ENCODE measurements around the gene NOXO1.

Gene NOXO1

GRCh38 chr16:1980770-1981087, 540 bp downstream of the NOXO1 start:
- no peaks in the 10 kb centered on the region for H3K9me3 ChIP-seq (ENCODE audit: insufficient read depth, low read length, severe bottlenecking)
- H3K36me3 ChIP-seq (ENCODE audit: insufficient read depth, low read length): peaks cover 43% of the 10 kb centered on the region
- H3K27me3 ChIP-seq (ENCODE audit: insufficient read depth, low read length, poor library complexity): peaks cover 14% of the 10 kb centered on the region
- DNase-seq: no peak
- no peak for TF ChIP-seq EZH2 (IDR thresholded peaks at IDR 0.05; ENCODE audit: borderline replicate concordance, low read depth, low read length, severe bottlenecking)
- TF ChIP-seq, protein P1, sequence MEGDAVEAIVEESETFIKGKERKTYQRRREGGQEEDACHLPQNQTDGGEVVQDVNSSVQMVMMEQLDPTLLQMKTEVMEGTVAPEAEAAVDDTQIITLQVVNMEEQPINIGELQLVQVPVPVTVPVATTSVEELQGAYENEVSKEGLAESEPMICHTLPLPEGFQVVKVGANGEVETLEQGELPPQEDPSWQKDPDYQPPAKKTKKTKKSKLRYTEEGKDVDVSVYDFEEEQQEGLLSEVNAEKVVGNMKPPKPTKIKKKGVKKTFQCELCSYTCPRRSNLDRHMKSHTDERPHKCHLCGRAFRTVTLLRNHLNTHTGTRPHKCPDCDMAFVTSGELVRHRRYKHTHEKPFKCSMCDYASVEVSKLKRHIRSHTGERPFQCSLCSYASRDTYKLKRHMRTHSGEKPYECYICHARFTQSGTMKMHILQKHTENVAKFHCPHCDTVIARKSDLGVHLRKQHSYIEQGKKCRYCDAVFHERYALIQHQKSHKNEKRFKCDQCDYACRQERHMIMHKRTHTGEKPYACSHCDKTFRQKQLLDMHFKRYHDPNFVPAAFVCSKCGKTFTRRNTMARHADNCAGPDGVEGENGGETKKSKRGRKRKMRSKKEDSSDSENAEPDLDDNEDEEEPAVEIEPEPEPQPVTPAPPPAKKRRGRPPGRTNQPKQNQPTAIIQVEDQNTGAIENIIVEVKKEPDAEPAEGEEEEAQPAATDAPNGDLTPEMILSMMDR (IDR thresholded peaks at IDR 0.05; ENCODE audit: borderline replicate concordance, extremely low read depth, low read length, poor library complexity, severe bottlenecking): no peak
- no peak overlapping the region for H3K4me2 ChIP-seq (ENCODE audit: insufficient read depth, low read length)
- peaks cover 24% of the 10 kb centered on the region for H3K4me1 ChIP-seq (ENCODE audit: insufficient read depth, low read length)
- no peak overlapping the region for H3K27ac ChIP-seq (ENCODE audit: low read length)
- no peak overlapping the region for H2AFZ ChIP-seq (ENCODE audit: low read depth, low read length)
- no peak for ATAC-seq (ENCODE audit: insufficient read depth, low read depth)
- no peak overlapping the region for H3K4me3 ChIP-seq (ENCODE audit: low read depth in 1 of 2, low read length in 2 of 2)
- peaks cover 6% of the 10 kb centered on the region; the same call in 1 of the 2 replicates for H4K20me1 ChIP-seq (ENCODE audit: insufficient read depth, low read length)
- no peak overlapping the region for H3K9ac ChIP-seq (ENCODE audit: low read depth, low read length)
- H3K79me2 ChIP-seq (ENCODE audit: insufficient read depth, low read length): peaks cover 18% of the 10 kb centered on the region

- Histone ChIP-seq H3K4me2 (ENCODE audit: insufficient read depth, low read length) (no peak overlapping the region), H2AFZ (ENCODE audit: low read depth, low read length) (no peak overlapping the region), H3K36me3 (ENCODE audit: insufficient read depth, low read length) (peaks cover 45% of the 10 kb centered on the region), H3K4me1 (ENCODE audit: insufficient read depth, low read length) (peaks cover 20% of the 10 kb centered on the region), H3K4me3 (ENCODE audit: low read depth in 1 of 2, low read length in 2 of 2) (no peak overlapping the region), H3K79me2 (ENCODE audit: insufficient read depth, low read length) (peaks cover 17% of the 10 kb centered on the region), H3K27ac (ENCODE audit: low read length) (no peak overlapping the region), H3K27me3 (ENCODE audit: insufficient read depth, low read length, poor library complexity) (peaks cover 14% of the 10 kb centered on the region), H3K9ac (ENCODE audit: low read depth, low read length) (no peak overlapping the region), H3K9me3 (ENCODE audit: insufficient read depth, low read length, severe bottlenecking) (no peaks in the 10 kb centered on the region), H4K20me1 (ENCODE audit: insufficient read depth, low read length) (peaks cover 8% of the 10 kb centered on the region; the same call in 1 of the 2 replicates)
- no peak for ATAC-seq (ENCODE audit: insufficient read depth, low read depth)
- TF ChIP-seq, protein P1 (IDR thresholded peaks at IDR 0.05; ENCODE audit: borderline replicate concordance, extremely low read depth, low read length, poor library complexity, severe bottlenecking): no peak
- TF ChIP-seq EZH2 (IDR thresholded peaks at IDR 0.05; ENCODE audit: borderline replicate concordance, low read depth, low read length, severe bottlenecking): no peak
- no peak for DNase-seq
Measured at GRCh38 chr16:1980030-1980769, 1.1 kb downstream of the NOXO1 start.

DNA sequence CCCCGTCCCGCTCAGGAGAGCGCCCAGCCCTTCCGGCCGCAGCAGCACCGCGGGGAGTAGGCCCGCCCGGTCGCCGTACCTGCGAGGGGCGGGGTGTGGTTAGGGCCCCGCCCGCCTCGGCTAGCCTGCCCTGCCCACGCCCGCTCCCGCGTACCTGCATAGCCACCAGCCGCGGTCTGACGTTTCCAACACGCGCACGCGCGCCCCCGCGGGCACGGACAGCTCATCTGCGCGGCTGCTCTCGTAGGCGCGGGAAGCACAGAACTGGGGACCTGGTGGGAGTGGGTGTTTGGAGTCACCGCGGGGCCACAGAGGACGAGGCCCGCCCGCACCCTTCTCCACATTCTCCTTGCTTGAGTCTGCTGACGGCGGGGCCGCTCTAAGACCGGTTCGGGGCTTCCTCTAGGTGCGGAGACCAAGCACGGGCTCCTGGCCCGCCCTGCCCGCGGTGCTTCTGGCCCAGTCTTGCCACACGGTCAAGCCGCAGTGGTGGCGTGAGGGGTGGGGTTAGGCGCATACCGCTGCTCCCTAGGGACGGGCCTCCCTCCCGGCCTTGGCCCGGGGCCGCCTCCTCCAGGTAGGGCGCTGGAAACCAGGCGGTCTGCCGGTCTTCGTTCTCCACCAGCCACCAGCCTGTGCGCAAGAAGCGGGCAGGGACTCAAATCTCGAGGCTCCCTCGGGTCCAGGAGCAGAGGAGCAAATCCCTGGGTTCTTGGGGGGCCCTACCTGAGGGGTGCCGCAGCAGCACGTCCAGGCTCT, 1.8 kb downstream of the NOXO1 start:
- Histone ChIP-seq H4K20me1 (ENCODE audit: insufficient read depth, low read length) (peaks cover 15% of the 10 kb centered on the region), H3K4me1 (ENCODE audit: insufficient read depth, low read length) (peaks cover 13% of the 10 kb centered on the region), H3K79me2 (ENCODE audit: insufficient read depth, low read length) (peaks cover 16% of the 10 kb centered on the region), H3K27ac (ENCODE audit: low read length) (no peak overlapping the region), H3K9ac (ENCODE audit: low read depth, low read length) (no peak overlapping the region), H3K27me3 (ENCODE audit: insufficient read depth, low read length, poor library complexity) (peaks cover 14% of the 10 kb centered on the region), H3K9me3 (ENCODE audit: insufficient read depth, low read length, severe bottlenecking) (no peaks in the 10 kb centered on the region), H3K36me3 (ENCODE audit: insufficient read depth, low read length) (peaks cover 48% of the 10 kb centered on the region), H2AFZ (ENCODE audit: low read depth, low read length) (no peak overlapping the region), H3K4me2 (ENCODE audit: insufficient read depth, low read length) (no peak overlapping the region), H3K4me3 (ENCODE audit: low read depth in 1 of 2, low read length in 2 of 2) (no peak overlapping the region)
- ATAC-seq (ENCODE audit: insufficient read depth, low read depth) (no peak), DNase-seq (no peak)
- no peak for TF ChIP-seq EZH2 (IDR thresholded peaks at IDR 0.05; ENCODE audit: borderline replicate concordance, low read depth, low read length, severe bottlenecking)
- TF ChIP-seq, protein P1 (IDR thresholded peaks at IDR 0.05; ENCODE audit: borderline replicate concordance, extremely low read depth, low read length, poor library complexity, severe bottlenecking): no peak

Data from DND-41 (cell line).